KMS-11 (cell line): ENCODE results near the gene KRTAP1-5.
"Not testable (repeated sequence)": the region's sequence is repeated elsewhere in the genome, so short reads cannot be mapped to it uniquely, and the experiment has no call there.

ENCODE experiments used
- H2AFZ ChIP-seq: fragments of 200-600 bp; sonication (generic); 2 replicates; pipeline ENCODE4 v1.6.1; 2016; ENCODE audit warnings: antibody characterized with exemption, mixed run types, low read depth
- H3K27ac ChIP-seq: fragments of 200-600 bp; sonication (generic); 2 replicates; pipeline ENCODE4 v1.6.1; 2016; ENCODE audit warnings: mild to moderate bottlenecking, mixed run types
- H3K27me3 ChIP-seq: fragments of 200-600 bp; sonication (generic); 2 replicates; pipeline ENCODE4 v1.6.1; 2017; ENCODE audit warnings: mild to moderate bottlenecking, low read depth, mixed run types, moderate library complexity; ENCODE audit not compliant: insufficient read depth
- H3K36me3 ChIP-seq: fragments of 200-600 bp; sonication (generic); 2 replicates; pipeline ENCODE4 v1.6.1; 2017; ENCODE audit warnings: mild to moderate bottlenecking, mixed run types; ENCODE audit not compliant: insufficient read depth
- H3K4me1 ChIP-seq: fragments of 200-600 bp; sonication (generic); 2 replicates; pipeline ENCODE4 v1.6.1; 2016; ENCODE audit warnings: mild to moderate bottlenecking, low read depth, mixed run types; ENCODE audit not compliant: poor library complexity, severe bottlenecking
- H3K4me2 ChIP-seq: fragments of 200-600 bp; sonication (generic); 2 replicates; pipeline ENCODE4 v1.7.0; 2016; ENCODE audit warnings: mild to moderate bottlenecking, mixed run types
- H3K4me3 ChIP-seq: fragments of 200-600 bp; sonication (generic); IDR thresholded peaks from 2 replicates; pipeline ENCODE4 v1.6.1; 2017; ENCODE audit warnings: low read depth, low read length, mixed read lengths; ENCODE audit not compliant: insufficient read depth
- H3K79me2 ChIP-seq: fragments of 200-600 bp; sonication (generic); 2 replicates; pipeline ENCODE4 v1.6.1; 2016; ENCODE audit warnings: low read depth, mixed run types; ENCODE audit not compliant: insufficient read depth
- H3K9ac ChIP-seq: fragments of 200-600 bp; sonication (generic); 2 replicates; pipeline ENCODE4 v1.6.1; 2016; ENCODE audit warnings: mild to moderate bottlenecking, mixed run types
- H4K20me1 ChIP-seq: fragments of 200-600 bp; sonication (generic); 2 replicates; pipeline ENCODE4 v1.6.1; 2016; ENCODE audit warnings: mild to moderate bottlenecking, mixed run types; ENCODE audit not compliant: insufficient read depth
- TF ChIP-seq, protein P1 (sequence below): fragments of 200-600 bp; sonication (generic); conservative IDR thresholded peaks from 2 replicates; pipeline ENCODE4 v1.6.1; 2017; ENCODE audit warnings: low read depth, mild to moderate bottlenecking, antibody characterized with exemption, low read length, moderate library complexity, mixed read lengths

Gene KRTAP1-5

DNA sequence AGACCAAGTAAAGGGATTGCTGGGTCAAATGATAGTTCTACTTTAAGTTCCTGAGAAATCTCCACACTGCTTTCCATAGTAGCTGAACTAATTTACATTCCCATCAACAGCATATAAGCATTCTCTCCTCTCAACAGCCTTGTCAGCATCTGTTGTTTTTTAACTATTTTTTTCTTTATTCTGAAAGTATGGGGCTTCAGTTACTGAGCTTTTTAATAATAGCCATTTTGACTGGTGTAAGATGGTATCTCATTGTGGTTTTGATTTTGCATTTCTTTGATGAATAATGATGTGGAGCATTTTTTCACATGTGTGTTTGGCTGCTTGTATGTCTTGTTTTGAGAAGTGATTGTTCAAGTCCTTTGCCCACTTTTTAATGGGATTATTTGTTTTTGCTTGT lies 25.6 kb upstream of the KRTAP1-5 start:
- Histone ChIP-seq H2AFZ (no peak overlapping the region), H3K4me1 (no peaks in the 10 kb centered on the region), H3K4me2 (no peak overlapping the region), H4K20me1 (no peaks in the 10 kb centered on the region), H3K27me3 (no peaks in the 10 kb centered on the region), H3K9ac (no peak overlapping the region), H3K36me3 (no peaks in the 10 kb centered on the region), H3K4me3 (no peak overlapping the region), H3K27ac (no peak overlapping the region), H3K79me2 (no peaks in the 10 kb centered on the region)
- TF ChIP-seq, protein P1, sequence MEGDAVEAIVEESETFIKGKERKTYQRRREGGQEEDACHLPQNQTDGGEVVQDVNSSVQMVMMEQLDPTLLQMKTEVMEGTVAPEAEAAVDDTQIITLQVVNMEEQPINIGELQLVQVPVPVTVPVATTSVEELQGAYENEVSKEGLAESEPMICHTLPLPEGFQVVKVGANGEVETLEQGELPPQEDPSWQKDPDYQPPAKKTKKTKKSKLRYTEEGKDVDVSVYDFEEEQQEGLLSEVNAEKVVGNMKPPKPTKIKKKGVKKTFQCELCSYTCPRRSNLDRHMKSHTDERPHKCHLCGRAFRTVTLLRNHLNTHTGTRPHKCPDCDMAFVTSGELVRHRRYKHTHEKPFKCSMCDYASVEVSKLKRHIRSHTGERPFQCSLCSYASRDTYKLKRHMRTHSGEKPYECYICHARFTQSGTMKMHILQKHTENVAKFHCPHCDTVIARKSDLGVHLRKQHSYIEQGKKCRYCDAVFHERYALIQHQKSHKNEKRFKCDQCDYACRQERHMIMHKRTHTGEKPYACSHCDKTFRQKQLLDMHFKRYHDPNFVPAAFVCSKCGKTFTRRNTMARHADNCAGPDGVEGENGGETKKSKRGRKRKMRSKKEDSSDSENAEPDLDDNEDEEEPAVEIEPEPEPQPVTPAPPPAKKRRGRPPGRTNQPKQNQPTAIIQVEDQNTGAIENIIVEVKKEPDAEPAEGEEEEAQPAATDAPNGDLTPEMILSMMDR, result no peak

DNA sequence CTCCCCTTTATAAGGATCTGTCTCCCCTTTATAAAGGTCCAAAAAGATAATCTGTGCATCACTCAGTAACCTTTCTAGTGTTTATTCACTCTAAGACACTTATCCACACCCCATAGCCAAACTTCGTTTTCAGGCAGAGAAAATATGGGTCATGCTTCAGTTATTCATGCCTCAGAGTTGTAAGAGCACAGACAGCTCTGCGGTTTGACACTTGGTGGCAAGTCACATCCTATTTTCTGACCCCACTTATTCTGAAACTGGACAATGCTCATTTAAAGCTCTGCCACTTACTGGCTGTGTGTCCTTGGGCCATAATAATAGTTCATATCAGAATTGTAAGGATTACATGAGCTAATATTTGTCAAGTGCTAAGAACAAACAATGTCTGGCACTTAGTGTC lies 22.1 kb upstream of the KRTAP1-5 start:
- TF ChIP-seq, protein P1, result no peak
- no peaks in the 10 kb centered on the region for H4K20me1 ChIP-seq
- no peaks in the 10 kb centered on the region for H3K79me2 ChIP-seq
- H3K9ac ChIP-seq, result no peak overlapping the region
- no peak overlapping the region for H3K4me3 ChIP-seq
- H3K27me3 ChIP-seq, result no peaks in the 10 kb centered on the region
- no peak overlapping the region for H3K4me2 ChIP-seq
- no peaks in the 10 kb centered on the region for H3K36me3 ChIP-seq
- H2AFZ ChIP-seq, result no peak overlapping the region
- no peaks in the 10 kb centered on the region for H3K4me1 ChIP-seq
- H3K27ac ChIP-seq, result no peak overlapping the region

DNA sequence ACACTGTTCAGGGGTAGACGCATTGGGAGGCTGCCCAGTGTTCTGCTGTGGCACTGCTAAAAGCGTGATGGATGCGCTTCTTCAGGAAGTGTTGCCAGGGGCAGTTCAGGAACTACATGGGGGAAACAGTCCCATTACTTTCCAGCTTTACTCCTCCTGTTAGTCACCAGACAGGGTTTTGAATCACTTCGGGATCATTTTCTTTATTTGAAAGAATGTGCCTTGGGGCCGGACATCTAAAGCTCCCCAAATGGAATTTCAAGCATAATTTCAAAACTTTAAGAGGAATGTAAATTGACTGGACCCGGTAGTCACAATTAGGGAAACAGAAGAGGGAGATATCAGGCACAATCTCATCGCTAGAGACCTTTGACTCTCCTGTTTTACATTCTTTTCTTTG lies 21.4 kb upstream of the KRTAP1-5 start:
- no peaks in the 10 kb centered on the region for H4K20me1 ChIP-seq
- H3K4me1 ChIP-seq, result no peaks in the 10 kb centered on the region
- H3K79me2 ChIP-seq, result no peaks in the 10 kb centered on the region
- no peak overlapping the region for H3K4me3 ChIP-seq
- H3K36me3 ChIP-seq, result no peaks in the 10 kb centered on the region
- H2AFZ ChIP-seq, result no peak overlapping the region
- H3K27me3 ChIP-seq, result no peaks in the 10 kb centered on the region
- no peak overlapping the region for H3K4me2 ChIP-seq
- H3K27ac ChIP-seq, result no peak overlapping the region
- TF ChIP-seq, protein P1, result no peak
- no peak overlapping the region for H3K9ac ChIP-seq

DNA sequence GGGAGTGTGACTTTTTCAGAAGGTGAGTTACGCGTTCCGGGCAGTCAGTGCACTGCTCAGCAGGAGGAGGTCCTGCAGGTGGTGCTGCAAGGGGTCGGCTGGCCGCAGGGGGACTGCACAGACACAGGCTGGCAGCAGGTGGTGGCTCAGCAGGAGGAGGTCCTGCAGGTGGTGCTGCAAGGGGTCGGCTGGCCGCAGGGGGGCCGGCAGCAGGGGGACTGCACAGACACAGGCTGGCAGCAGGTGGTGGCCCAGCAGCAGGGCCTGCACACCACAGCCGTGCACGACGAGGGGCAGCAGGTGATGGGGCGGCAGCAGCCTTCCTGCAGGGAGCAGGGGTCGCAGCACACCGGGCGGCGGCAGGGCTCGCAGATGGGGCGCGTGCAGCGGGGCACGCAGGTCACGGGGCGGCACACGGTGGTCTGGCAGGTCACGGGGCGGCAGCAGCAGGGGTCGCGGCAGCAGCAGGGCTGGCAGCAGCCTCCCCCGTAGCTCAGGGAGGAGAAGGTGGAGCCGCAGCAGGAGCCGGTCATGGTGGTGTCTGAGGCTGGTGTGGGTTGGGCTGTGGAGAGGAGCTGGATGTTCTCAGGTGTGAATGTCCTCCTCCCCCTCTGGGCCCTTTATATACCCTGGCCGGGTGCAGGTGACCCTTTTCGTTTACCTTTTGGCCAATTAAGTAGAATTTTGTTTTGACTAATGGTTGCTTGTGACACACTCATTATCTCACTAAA lies 19.9 kb upstream of the KRTAP1-5 start, which contains the start of gene KRTAP2-1:
Gene KRTAP2-1 (minus strand): TSS at position 582 of the 731 bp plus-strand sequence. CDS start 49 bp downstream, at position 533.
- not testable (repeated sequence) for H3K79me2 ChIP-seq, H3K36me3 ChIP-seq, H3K9ac ChIP-seq, H3K4me3 ChIP-seq, H3K27me3 ChIP-seq, H4K20me1 ChIP-seq, H3K4me1 ChIP-seq, H2AFZ ChIP-seq, H3K27ac ChIP-seq, H3K4me2 ChIP-seq

DNA sequence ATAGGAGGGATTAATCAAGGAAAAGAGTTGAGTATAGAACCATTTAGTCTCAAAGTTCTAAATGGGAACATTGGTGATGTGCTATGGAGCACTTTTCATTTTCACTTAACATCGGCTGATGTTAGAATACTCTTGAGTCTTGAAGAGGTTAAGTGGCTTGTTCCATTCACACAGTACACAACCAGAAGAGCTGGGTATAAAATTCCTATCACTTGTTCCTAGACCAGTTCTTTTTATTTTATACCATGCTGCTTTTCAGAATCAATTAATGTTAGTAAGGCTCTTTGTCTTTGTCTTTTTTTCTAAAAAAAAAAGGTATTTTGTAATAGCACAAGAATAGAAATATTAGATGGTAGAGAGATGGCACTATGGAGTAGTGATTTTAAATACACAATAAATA lies 15.9 kb upstream of the KRTAP1-5 start:
- H2AFZ ChIP-seq, result no peak overlapping the region
- H3K36me3 ChIP-seq, result no peaks in the 10 kb centered on the region
- TF ChIP-seq, protein P1, result no peak
- H3K4me1 ChIP-seq, result no peaks in the 10 kb centered on the region
- H3K79me2 ChIP-seq, result no peaks in the 10 kb centered on the region
- no peak overlapping the region for H3K4me2 ChIP-seq
- no peak overlapping the region for H3K4me3 ChIP-seq
- H3K27ac ChIP-seq, result no peak overlapping the region
- H3K27me3 ChIP-seq, result no peaks in the 10 kb centered on the region
- H3K9ac ChIP-seq, result no peak overlapping the region
- no peaks in the 10 kb centered on the region for H4K20me1 ChIP-seq

DNA sequence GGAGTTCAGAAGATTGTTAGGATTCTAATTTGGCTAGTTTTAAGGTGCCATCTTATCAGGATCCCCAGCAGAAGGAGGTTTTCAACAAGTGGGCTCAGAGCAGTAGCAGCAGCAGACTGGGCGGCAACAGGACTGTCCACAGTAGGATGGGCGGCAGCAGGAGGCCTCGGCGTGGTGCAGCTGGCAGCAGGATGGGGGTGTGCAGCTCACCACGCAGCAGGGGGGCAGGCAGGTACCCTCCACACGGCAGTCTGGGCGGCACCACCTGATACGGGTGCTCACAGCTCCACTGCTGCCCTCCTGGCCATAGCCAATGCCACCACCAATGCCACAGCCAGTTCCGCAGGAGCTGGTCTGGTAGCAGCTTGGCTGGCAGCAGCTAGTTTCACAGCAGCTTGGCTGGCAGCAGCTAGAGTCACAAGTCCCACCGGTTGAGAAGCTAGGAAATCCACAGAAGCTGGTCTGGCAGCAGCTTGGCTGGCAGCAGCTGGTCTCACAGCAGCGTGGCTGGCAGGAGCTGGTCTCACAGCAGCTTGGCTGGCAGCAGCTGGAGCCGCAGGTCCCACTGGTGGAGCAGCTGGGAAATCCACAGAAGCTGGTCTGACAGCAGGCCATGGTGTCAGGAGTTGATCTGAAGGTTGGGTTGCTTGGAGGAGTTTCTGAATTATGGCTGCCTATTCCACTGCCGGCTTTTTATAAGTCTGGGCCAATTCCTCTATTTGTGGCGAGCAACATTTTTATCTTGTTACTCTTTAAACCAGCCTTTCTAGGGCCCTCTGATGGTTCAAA lies 14.0 kb upstream of the KRTAP1-5 start, which contains the start of gene KRTAP1-1:
Gene KRTAP1-1 (minus strand): TSS at position 668 of the 789 bp plus-strand sequence. CDS start 53 bp downstream, at position 615.
- H4K20me1 ChIP-seq, H3K27ac ChIP-seq, H3K27me3 ChIP-seq, H3K4me3 ChIP-seq, H3K9ac ChIP-seq, H3K36me3 ChIP-seq, H3K4me1 ChIP-seq, H3K4me2 ChIP-seq, H2AFZ ChIP-seq, H3K79me2 ChIP-seq: not testable (repeated sequence)
